Thoracic aorta (tissue), 2 donors: Measurements from ENCODE around the gene TRIM41. TPM values are rescaled to one million over a fixed set of nuclear protein-coding genes. Genes with fewer than 3 reads are reported as not detected.

Experiments used
- ATAC-seq: fragments of 150-250 bp; one replicate; pipeline ENCODE4 v1.8.0; 2017; ENCODE audit warnings: low read depth; ENCODE audit not compliant: insufficient number of reproducible peaks, low FRiP score
- DNase-seq: peaks from one replicate; pipeline ENCODE4 v3.0.0-alpha.2; 2020; ENCODE audit warnings: low spot score
- H3K27ac ChIP-seq, 2 donors: fragments of 200-600 bp; sonication (generic); 1 replicate in 1 of 2; 2 replicates in 1 of 2; pipeline ENCODE4 v1.5.1; 2016; ENCODE audit warnings: mild to moderate bottlenecking in 2 of 2, moderate library complexity in 2 of 2
- H3K27me3 ChIP-seq: fragments of 200-600 bp; sonication (generic); replicated peaks from 2 replicates; pipeline ENCODE4 v1.6.0; 2016; ENCODE audit warnings: mild to moderate bottlenecking; ENCODE audit not compliant: insufficient read depth
- H3K36me3 ChIP-seq: fragments of 200-600 bp; sonication (generic); one replicate; pipeline ENCODE4 v1.5.1; 2016
- H3K4me1 ChIP-seq, 2 donors: fragments of 200-600 bp; sonication (generic); 1 replicate in 1 of 2; 2 replicates in 1 of 2; pipeline versions ENCODE4 v1.5.1 to v1.6.0; 2016; ENCODE audit warnings: low read depth in 2 of 2, mild to moderate bottlenecking in 1 of 2; ENCODE audit not compliant: control insufficient read depth in 1 of 2
- H3K4me3 ChIP-seq: fragments of 200-600 bp; sonication (generic); 2 replicates; pipeline ENCODE4 v1.5.1; 2016; ENCODE audit warnings: mild to moderate bottlenecking
- H3K9me3 ChIP-seq: fragments of 200-600 bp; sonication (generic); 2 replicates; pipeline ENCODE4 v1.5.1; 2016
- total RNA-seq, 2 donors: library from RNA; depleted of rRNA; stranded (reverse); fragments of >200 nt; gene quantifications; one replicate each; pipeline versions ENCODE4 v1.1.0 to v1.2.3, GENCODE V29; 2016
- TF ChIP-seq, protein P1 (sequence below): fragments of 200-600 bp; sonication (generic); IDR thresholded peaks from one replicate; pipeline ENCODE4 v1.5.1; 2019; ENCODE audit warnings: antibody characterized with exemption

Gene TRIM41
- total RNA-seq, 2 donors from 2014 or later, result 12.2 to 12.4 TPM

DNA sequence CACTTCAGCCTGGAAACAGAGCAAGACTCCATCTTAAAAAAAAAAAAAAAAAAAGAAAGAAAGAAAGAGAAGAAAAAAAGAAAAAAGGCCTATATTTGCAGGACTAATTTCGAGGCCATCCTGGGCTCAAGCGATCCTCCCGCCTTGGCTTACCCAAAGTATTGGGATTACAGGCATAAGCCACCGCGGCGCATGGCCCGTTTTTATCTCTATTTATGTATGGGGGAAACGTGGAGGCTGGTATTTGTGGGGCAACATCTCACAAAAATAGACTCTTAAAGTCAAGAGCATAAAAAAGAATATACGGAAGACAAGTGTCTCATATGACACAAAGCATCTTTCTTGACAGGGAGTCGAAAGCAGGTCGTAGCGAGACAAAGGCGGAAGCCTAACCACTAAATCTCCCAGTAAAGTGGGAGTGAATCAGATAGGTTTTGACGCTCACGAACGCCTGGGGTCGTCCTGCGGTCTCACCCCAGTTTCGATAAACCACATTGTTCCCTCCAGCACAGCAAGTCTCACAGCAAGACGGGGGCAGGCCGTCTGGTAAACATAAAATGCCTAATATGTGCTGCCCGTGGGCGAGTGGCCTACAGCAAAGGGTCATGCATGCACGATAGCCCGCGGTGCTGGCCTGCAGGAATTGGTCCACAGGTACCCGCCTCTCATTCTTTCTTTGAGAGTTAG, 1.8 kb upstream of the TRIM41 start:
- TF ChIP-seq, protein P1, sequence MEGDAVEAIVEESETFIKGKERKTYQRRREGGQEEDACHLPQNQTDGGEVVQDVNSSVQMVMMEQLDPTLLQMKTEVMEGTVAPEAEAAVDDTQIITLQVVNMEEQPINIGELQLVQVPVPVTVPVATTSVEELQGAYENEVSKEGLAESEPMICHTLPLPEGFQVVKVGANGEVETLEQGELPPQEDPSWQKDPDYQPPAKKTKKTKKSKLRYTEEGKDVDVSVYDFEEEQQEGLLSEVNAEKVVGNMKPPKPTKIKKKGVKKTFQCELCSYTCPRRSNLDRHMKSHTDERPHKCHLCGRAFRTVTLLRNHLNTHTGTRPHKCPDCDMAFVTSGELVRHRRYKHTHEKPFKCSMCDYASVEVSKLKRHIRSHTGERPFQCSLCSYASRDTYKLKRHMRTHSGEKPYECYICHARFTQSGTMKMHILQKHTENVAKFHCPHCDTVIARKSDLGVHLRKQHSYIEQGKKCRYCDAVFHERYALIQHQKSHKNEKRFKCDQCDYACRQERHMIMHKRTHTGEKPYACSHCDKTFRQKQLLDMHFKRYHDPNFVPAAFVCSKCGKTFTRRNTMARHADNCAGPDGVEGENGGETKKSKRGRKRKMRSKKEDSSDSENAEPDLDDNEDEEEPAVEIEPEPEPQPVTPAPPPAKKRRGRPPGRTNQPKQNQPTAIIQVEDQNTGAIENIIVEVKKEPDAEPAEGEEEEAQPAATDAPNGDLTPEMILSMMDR, result no peak
- Histone ChIP-seq H3K4me3 (peak overlapping the region; percentile 84), H3K27me3 (no peaks in the 10 kb centered on the region), H3K9me3 (no peaks in the 10 kb centered on the region), H3K4me1 (peaks cover 12 to 21% of the 10 kb centered on the region in 2 donors), H3K36me3 (no peaks in the 10 kb centered on the region), H3K27ac (peak overlapping the region in 1 of 2 donors; percentile 94)
- ATAC-seq (no peak), DNase-seq (no peak)

DNA sequence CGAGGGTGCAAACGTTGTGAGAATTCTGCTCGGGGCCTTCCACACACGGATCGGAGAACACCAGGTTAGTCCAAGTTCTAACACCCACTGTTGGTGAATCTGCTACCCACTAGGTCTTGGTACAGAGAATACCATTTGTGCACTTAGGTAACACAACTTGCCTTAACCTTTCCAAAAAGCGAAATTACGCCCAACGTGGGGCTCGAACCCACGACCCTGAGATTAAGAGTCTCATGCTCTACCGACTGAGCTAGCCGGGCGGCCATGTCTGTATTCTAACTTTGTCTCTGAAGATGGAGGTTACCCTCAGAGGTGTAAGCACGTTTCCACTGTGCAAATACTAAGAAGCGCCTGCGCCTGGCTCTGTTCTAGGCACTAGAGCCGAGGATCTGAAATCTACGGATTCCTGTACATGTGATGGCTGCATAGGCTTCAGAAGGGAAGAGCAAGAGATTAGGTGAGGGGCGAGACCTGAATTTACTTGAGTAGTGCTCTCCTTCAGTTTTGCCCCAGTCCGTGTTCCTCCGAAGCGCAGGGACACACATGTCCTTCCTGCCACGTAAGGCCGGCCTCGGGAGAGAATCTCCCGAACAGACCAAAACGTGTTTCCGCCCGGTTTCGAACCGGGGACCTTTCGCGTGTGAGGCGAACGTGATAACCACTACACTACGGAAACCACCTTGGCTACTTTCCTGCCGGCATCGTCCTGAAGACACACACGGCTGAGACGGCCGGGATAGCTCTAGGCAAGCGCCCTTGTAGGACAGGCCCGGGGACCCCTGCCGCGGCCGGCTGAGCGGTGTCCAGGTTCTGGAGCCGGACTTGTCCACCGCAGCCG, 1.1 kb upstream of the TRIM41 start:
- H3K4me1 ChIP-seq, result peaks cover 7 to 16% of the 10 kb centered on the region in 2 donors
- peak; percentile 50 for ATAC-seq

DNA sequence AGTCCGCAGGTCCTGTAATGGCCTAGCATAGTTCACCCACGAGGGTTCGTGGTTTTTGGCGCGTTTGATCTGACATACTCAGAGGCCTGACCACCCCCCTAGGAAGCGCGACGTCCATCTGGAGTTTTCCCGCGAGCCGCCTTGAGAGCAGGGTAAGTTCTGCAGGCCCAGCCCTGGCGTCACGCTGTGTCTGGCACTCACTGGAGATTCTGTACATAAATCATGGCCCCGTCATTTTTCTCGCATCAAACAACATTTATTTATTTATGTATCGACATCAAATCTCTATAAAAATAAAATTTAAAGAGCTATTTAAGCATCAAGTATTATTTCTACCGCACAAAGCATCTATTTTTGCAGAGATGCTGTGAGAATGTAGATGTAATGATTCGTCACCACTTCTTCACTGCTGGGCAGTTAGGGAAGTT, 437 bp upstream of the TRIM41 start:
- Histone ChIP-seq H3K9me3 (no peaks in the 10 kb centered on the region), H3K4me3 (peak overlapping the region; percentile 84), H3K27me3 (no peaks in the 10 kb centered on the region), H3K36me3 (no peaks in the 10 kb centered on the region), H3K27ac (peak overlapping the region; percentile 92 to 94), H3K4me1 (peaks cover 7 to 16% of the 10 kb centered on the region in 2 donors)
- DNase-seq (no peak), ATAC-seq (no peak)
- TF ChIP-seq, protein P1, result no peak

More for the DNA sequence above, 1.1 kb upstream of the TRIM41 start:
- peak; percentile 83 for DNase-seq
- Histone ChIP-seq H3K36me3 (no peaks in the 10 kb centered on the region), H3K27me3 (no peaks in the 10 kb centered on the region), H3K27ac (peak overlapping the region; percentile 92 to 94), H3K9me3 (no peaks in the 10 kb centered on the region), H3K4me3 (peak overlapping the region; percentile 84)
- TF ChIP-seq, protein P1, result no peak

DNA sequence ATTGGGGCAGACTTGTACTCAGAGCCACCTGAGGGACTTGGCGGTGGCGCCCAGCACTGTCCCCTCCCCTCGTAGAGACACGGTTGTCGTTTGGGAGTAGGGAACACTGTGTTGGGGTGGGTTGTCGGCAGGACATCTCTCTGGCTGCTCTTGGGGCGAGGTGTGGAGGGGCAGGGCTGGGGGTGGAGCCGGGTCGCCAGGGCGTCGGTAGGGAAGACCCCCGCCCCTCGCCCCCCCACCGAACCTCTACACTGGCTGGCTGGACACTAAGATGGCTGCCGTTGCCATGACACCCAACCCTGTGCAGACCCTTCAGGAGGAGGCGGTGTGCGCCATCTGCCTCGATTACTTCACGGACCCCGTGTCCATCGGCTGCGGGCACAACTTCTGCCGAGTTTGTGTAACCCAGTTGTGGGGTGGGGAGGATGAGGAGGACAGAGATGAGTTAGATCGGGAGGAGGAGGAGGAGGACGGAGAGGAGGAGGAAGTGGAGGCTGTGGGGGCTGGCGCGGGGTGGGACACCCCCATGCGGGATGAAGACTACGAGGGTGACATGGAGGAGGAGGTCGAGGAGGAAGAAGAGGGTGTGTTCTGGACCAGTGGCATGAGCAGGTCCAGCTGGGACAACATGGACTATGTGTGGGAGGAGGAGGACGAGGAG, 778 bp downstream of the TRIM41 start:
- peak overlapping the region; percentile 84 for H3K4me3 ChIP-seq
- H3K4me1 ChIP-seq, result peaks cover 3 to 16% of the 10 kb centered on the region in 2 donors
- H3K27me3 ChIP-seq, result no peaks in the 10 kb centered on the region
- TF ChIP-seq, protein P1, result no peak
- H3K27ac ChIP-seq, result peak overlapping the region; percentile 92 to 94
- H3K36me3 ChIP-seq, result no peaks in the 10 kb centered on the region
- ATAC-seq (no peak), DNase-seq (no peak)
- no peaks in the 10 kb centered on the region for H3K9me3 ChIP-seq
